Neural crest cell (in vitro differentiated cells): ENCODE results near the gene CFAP54. TPM values are rescaled to one million over a fixed set of nuclear protein-coding genes. Genes with fewer than 3 reads are reported as not detected.

Experiments used
- DNase-seq: peaks from one replicate; pipeline ENCODE4 v3.0.0; 2021; ENCODE audit warnings: low read depth, mixed read lengths, low spot score
- H3K27ac Mint-ChIP-seq: one replicate; pipeline ENCODE4 v1.8.0; 2021; ENCODE audit warnings: mild to moderate bottlenecking, mixed read lengths; ENCODE audit not compliant: unreplicated experiment
- H3K27me3 Mint-ChIP-seq: 2 replicates; pipeline ENCODE4 v1.8.0; 2021; ENCODE audit warnings: low read depth, mild to moderate bottlenecking, mixed read lengths
- H3K36me3 Mint-ChIP-seq: 2 replicates; pipeline ENCODE4 v1.8.0; 2021; ENCODE audit warnings: low read depth, mild to moderate bottlenecking, mixed read lengths
- H3K4me1 Mint-ChIP-seq: 2 replicates; pipeline ENCODE4 v1.8.0; 2021; ENCODE audit warnings: mixed read lengths
- H3K4me3 Mint-ChIP-seq: one replicate; pipeline ENCODE4 v1.8.0; 2021; ENCODE audit warnings: mild to moderate bottlenecking, mixed read lengths
- H3K9me3 Mint-ChIP-seq: 2 replicates; pipeline ENCODE4 v1.8.0; 2021; ENCODE audit warnings: mixed read lengths
- CTCF ChIP-seq: fragments of 200-600 bp; sonication (generic); conservative IDR thresholded peaks from 2 replicates; pipeline ENCODE4 v1.5.0; 2021; ENCODE audit warnings: antibody characterized with exemption, mild to moderate bottlenecking
- total RNA-seq: library from RNA; stranded (reverse); gene quantifications from 2 replicates; pipeline ENCODE4 v1.2.1, GENCODE V29; 2021

CFAP54 gene
- total RNA-seq, 1 donor from 2014 or later = 3.1 TPM

GRCh38 chr12:96864335-96864734 is 375.0 kb downstream of the CFAP54 start:
- H3K4me3 Mint-ChIP-seq = no peak overlapping the region
- peaks cover 3% of the 10 kb centered on the region for H3K9me3 Mint-ChIP-seq
- H3K4me1 Mint-ChIP-seq = no peaks in the 10 kb centered on the region
- no peak for TF ChIP-seq CTCF
- no peaks in the 10 kb centered on the region for H3K27me3 Mint-ChIP-seq
- DNase-seq = no peak
- no peak overlapping the region for H3K27ac Mint-ChIP-seq
- H3K36me3 Mint-ChIP-seq = no peaks in the 10 kb centered on the region

GRCh38 chr12:96866801-96867590 is 377.6 kb downstream of the CFAP54 start:
- Mint-ChIP-seq H3K9me3 (peaks cover 5% of the 10 kb centered on the region), H3K27me3 (no peaks in the 10 kb centered on the region), H3K36me3 (no peaks in the 10 kb centered on the region), H3K4me3 (no peak overlapping the region), H3K27ac (no peak overlapping the region), H3K4me1 (no peaks in the 10 kb centered on the region)
- no peak for DNase-seq
- no peak for TF ChIP-seq CTCF

- no peaks in the 10 kb centered on the region for H3K4me1 Mint-ChIP-seq
- no peak for TF ChIP-seq CTCF
- no peak for DNase-seq
- peaks cover 11% of the 10 kb centered on the region for H3K9me3 Mint-ChIP-seq
- no peak overlapping the region for H3K4me3 Mint-ChIP-seq
- peaks cover 4% of the 10 kb centered on the region for H3K36me3 Mint-ChIP-seq
- H3K27ac Mint-ChIP-seq = no peak overlapping the region
- H3K27me3 Mint-ChIP-seq = no peaks in the 10 kb centered on the region
Observed at GRCh38 chr12:96870946-96871345, 381.6 kb downstream of the CFAP54 start.

DNA sequence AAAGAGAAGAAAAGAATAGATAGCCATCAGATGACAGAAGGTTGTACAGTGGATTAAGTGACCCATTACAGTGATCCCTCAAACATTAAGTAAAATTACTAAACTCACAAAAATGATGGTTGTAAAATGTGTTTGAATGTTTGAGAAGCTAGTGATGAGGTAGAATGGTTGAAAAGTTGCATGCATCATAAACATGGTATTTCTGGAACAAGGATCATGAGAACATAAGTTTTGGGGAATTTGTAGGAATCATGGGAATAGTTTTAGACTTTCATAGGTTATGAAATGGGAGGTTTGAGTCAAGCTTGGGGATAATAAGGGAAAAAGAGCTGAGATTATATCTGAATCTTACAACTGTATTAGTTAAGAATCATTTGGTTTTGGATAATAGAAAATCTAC is 383.6 kb downstream of the CFAP54 start:
- Mint-ChIP-seq H3K27ac (no peak overlapping the region), H3K9me3 (peaks cover 8% of the 10 kb centered on the region), H3K27me3 (no peaks in the 10 kb centered on the region), H3K36me3 (peaks cover 4% of the 10 kb centered on the region), H3K4me3 (no peak overlapping the region), H3K4me1 (no peaks in the 10 kb centered on the region)
- no peak for DNase-seq
- TF ChIP-seq CTCF = no peak

GRCh38 chr12:96874211-96874610 is 384.8 kb downstream of the CFAP54 start:
- Mint-ChIP-seq H3K9me3 (peaks cover 8% of the 10 kb centered on the region), H3K27ac (no peak overlapping the region), H3K36me3 (peaks cover 4% of the 10 kb centered on the region), H3K27me3 (no peaks in the 10 kb centered on the region), H3K4me1 (no peaks in the 10 kb centered on the region), H3K4me3 (no peak overlapping the region)
- DNase-seq = no peak
- TF ChIP-seq CTCF = no peak
